Measurements from ENCODE around the gene EIF4G3. TPM values are rescaled to one million over a fixed set of nuclear protein-coding genes. Genes with fewer than 3 reads are reported as not detected.
A peak's percentile ranks its signal among the peaks of the same experiment; 100 is the strongest.

The EIF4G3 gene
- total RNA-seq, 1 experiment from 2014 or later = 86.8 TPM

DNA sequence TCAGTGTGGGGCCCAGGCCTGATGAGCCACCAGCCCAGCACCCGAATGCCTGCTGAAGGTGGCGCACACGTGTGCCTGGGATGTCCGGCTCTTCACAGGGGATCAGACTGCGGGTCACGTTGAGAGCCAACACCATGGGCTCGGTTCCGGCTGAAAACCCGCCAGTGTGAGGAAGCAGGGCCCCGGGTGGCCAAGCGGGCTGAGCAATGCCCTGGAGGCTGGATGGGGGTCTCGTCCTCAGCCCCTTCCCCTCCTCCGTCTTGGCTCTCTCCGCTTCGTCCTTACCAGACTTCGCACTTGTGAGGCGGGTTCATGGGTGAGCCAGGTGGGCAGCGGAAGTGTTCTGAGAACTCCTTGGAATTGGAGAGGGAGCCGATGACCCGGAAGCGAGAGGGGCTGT is 43.0 kb upstream of the EIF4G3 start:
- ChIA-PET CTCF (no interaction called here), POLR2A (ENCODE audit: low non-redundant PET) (no interaction called here)
- TF ChIP-seq EZH2 (IDR thresholded peaks at IDR 0.05; ENCODE audit: borderline replicate concordance, low read depth, low read length, poor library complexity, severe bottlenecking) = no peak
- TF ChIP-seq CTCF (conservative IDR thresholded peaks at IDR 0.05; ENCODE audit: low read depth, low read length) = no peak
- no TSS peak for BruUV-seq (replicated peaks)
- Histone ChIP-seq H3K27ac (ENCODE audit: low read depth, low read length, poor library complexity, severe bottlenecking) (no peak overlapping the region), H3K4me1 (ENCODE audit: insufficient read depth, low read length, poor library complexity, severe bottlenecking) (no peaks in the 10 kb centered on the region), H3K9me3 (ENCODE audit: low read depth, low read length, poor library complexity, severe bottlenecking) (no peaks in the 10 kb centered on the region), H3K27me3 (replicated peaks; ENCODE audit: insufficient read depth, low read depth, low read length, poor library complexity) (no peaks in the 10 kb centered on the region), H3K4me3 (ENCODE audit: low read depth, low read length, poor library complexity, severe bottlenecking) (no peak overlapping the region), H3K36me3 (ENCODE audit: insufficient read depth, low read length, poor library complexity, severe bottlenecking) (no peaks in the 10 kb centered on the region)
- intact Hi-C loops (cut with micrococcal nuclease; ENCODE audit: unreplicated experiment) = no loop called here
- DNase-seq (ENCODE audit: low spot score) = no peak

DNA sequence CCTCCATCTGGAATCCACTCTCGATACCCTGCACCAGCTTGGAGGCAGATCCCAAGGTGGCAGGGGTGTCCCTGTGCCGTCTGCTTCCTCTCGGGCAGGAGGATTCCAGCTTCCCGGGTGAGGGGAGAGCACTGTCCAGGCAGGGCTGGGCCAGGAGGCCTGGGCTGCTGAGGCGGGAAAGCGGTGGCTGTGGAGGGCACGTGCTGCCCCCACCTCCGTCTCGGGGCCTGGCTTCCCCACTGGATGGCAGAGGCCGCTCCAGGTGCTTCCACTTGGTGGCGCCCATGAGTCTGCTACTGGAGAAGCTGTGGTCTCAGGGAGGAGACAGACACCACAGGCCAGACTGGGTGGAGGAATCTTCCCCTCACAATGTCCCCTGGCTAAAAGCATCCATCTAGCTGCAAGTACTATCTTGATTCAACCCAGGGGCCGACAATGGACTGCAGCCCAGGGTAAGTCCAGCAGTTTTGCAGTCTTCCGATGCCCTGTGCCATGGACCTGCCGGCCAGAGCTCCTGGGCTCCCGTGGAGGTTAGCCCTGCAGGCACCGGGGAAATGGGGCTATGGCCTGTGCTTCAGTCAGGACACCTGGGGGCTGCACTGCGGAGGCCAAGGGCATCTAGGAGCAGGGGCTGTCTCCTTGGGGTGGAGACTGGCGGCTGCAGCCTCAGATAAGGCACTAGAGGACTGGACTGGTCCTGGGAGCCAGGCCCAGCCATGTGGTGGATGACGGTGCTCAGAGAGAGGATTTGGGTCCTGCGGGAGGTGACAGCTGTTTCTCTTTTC is 41.3 kb upstream of the EIF4G3 start:
- TF ChIP-seq CTCF (conservative IDR thresholded peaks at IDR 0.05; ENCODE audit: low read depth, low read length) = peak; percentile 61
- TF ChIP-seq EZH2 (IDR thresholded peaks at IDR 0.05; ENCODE audit: borderline replicate concordance, low read depth, low read length, poor library complexity, severe bottlenecking) = no peak
- no TSS peak for BruUV-seq (replicated peaks)
- POLR2A ChIA-PET (ENCODE audit: low non-redundant PET) = no interaction called here
- H3K4me1 ChIP-seq (ENCODE audit: insufficient read depth, low read length, poor library complexity, severe bottlenecking) = no peaks in the 10 kb centered on the region
- H3K9me3 ChIP-seq (ENCODE audit: low read depth, low read length, poor library complexity, severe bottlenecking) = no peaks in the 10 kb centered on the region
- DNase-seq (ENCODE audit: low spot score) = peak; percentile 53
- H3K4me3 ChIP-seq (ENCODE audit: low read depth, low read length, poor library complexity, severe bottlenecking) = no peak overlapping the region
- H3K36me3 ChIP-seq (ENCODE audit: insufficient read depth, low read length, poor library complexity, severe bottlenecking) = no peaks in the 10 kb centered on the region
- no peaks in the 10 kb centered on the region for H3K27me3 ChIP-seq (replicated peaks; ENCODE audit: insufficient read depth, low read depth, low read length, poor library complexity)
- CTCF ChIA-PET = interaction anchor here (0.5 to 1.6 kb wide), 5 partner anchors 15 to 153 kb away, joined by 3 to 5 read pairs (median 3); no protein-coding TSS in a partner anchor
- intact Hi-C loops (cut with micrococcal nuclease; ENCODE audit: unreplicated experiment) = no loop called here
- H3K27ac ChIP-seq (ENCODE audit: low read depth, low read length, poor library complexity, severe bottlenecking) = no peak overlapping the region

GRCh38 chr1:21216835-21217811 is 40.4 kb upstream of the EIF4G3 start:
- peak; percentile 65 for DNase-seq (ENCODE audit: low spot score)
- Histone ChIP-seq H3K4me3 (ENCODE audit: low read depth, low read length, poor library complexity, severe bottlenecking) (no peak overlapping the region), H3K27ac (ENCODE audit: low read depth, low read length, poor library complexity, severe bottlenecking) (no peak overlapping the region), H3K9me3 (ENCODE audit: low read depth, low read length, poor library complexity, severe bottlenecking) (no peaks in the 10 kb centered on the region), H3K36me3 (ENCODE audit: insufficient read depth, low read length, poor library complexity, severe bottlenecking) (no peaks in the 10 kb centered on the region), H3K27me3 (replicated peaks; ENCODE audit: insufficient read depth, low read depth, low read length, poor library complexity) (no peaks in the 10 kb centered on the region), H3K4me1 (ENCODE audit: insufficient read depth, low read length, poor library complexity, severe bottlenecking) (no peaks in the 10 kb centered on the region)
- CTCF ChIA-PET = interaction anchor here (0.5 to 1.6 kb wide), 6 partner anchors 11 to 154 kb away, joined by 3 to 7 read pairs (median 4); no protein-coding TSS in a partner anchor
- intact Hi-C loops (cut with micrococcal nuclease; ENCODE audit: unreplicated experiment) = no loop called here
- peak; percentile 85 for TF ChIP-seq CTCF (conservative IDR thresholded peaks at IDR 0.05; ENCODE audit: low read depth, low read length)
- no peak for TF ChIP-seq EZH2 (IDR thresholded peaks at IDR 0.05; ENCODE audit: borderline replicate concordance, low read depth, low read length, poor library complexity, severe bottlenecking)
- POLR2A ChIA-PET (ENCODE audit: low non-redundant PET) = no interaction called here
- BruUV-seq (replicated peaks) = no TSS peak

Data from A673 (cell line).